Measurements from ENCODE around the gene TRHDE.

Gene TRHDE

DNA sequence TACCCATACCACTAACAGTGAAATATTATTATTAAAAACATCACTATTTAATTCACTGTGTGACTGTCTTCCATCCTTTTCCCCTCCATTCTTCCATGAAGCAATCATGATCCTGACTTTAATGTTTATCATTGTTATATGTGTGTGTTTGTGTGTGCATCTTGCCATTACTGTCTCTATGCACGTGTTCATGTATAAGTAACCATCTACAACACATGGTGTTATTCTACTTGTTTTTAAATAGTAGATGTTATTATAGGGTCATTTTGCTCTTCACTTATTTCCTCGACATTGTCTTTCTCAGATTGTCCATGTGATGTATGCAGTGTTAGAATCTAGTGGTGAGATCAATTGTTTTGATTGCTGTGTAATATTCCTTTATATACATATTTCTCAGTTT is 195.8 kb downstream of the TRHDE start:
- H3K27me3 ChIP-seq (ENCODE audit: control insufficient read depth, insufficient read depth, low read length), result no peaks in the 10 kb centered on the region
- H3K36me3 ChIP-seq (ENCODE audit: control insufficient read depth, insufficient read depth, low read length), result no peaks in the 10 kb centered on the region

DNA sequence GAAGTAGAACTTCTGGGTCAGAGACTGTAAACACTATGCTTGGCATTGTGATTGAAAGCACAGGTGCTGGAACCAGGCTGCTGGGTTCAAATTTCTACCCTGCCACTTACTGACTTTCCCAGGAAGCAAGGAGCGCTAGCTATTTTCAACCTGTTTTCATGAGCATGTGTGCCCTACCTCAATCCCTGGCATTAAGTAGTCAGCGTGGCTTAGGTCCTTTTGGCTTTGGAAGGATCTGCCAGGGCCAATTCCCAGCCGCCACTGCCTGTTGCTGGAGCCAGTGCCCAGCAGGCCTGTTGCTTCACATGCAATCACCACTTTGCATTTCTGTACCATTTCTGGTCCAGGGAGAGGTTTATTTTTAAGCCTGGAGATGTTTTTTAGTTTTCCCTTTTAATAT is 196.3 kb downstream of the TRHDE start:
- H3K9ac ChIP-seq (ENCODE audit: low read depth, low read length), result no peak overlapping the region
- H3K27ac ChIP-seq (ENCODE audit: low read depth, low read length), result no peak overlapping the region
- H3K36me3 ChIP-seq (ENCODE audit: control insufficient read depth, insufficient read depth, low read length), result no peaks in the 10 kb centered on the region
- no peak overlapping the region for H3K4me3 ChIP-seq (ENCODE audit: low read depth, low read length)
- H3K4me1 ChIP-seq (ENCODE audit: control insufficient read depth, insufficient read depth, low read length), result peaks cover 5% of the 10 kb centered on the region
- H3K9me3 ChIP-seq (ENCODE audit: control insufficient read depth, insufficient read depth, low read length), result no peaks in the 10 kb centered on the region
- no peaks in the 10 kb centered on the region for H3K27me3 ChIP-seq (ENCODE audit: control insufficient read depth, insufficient read depth, low read length)

More for the DNA sequence above, 195.8 kb downstream of the TRHDE start:
- peaks cover 5% of the 10 kb centered on the region for H3K4me1 ChIP-seq (ENCODE audit: control insufficient read depth, insufficient read depth, low read length)
- no peaks in the 10 kb centered on the region for H3K9me3 ChIP-seq (ENCODE audit: control insufficient read depth, insufficient read depth, low read length)
- no peak overlapping the region for H3K9ac ChIP-seq (ENCODE audit: low read depth, low read length)
- H3K27ac ChIP-seq (ENCODE audit: low read depth, low read length), result no peak overlapping the region
- H3K4me3 ChIP-seq (ENCODE audit: low read depth, low read length), result no peak overlapping the region

DNA sequence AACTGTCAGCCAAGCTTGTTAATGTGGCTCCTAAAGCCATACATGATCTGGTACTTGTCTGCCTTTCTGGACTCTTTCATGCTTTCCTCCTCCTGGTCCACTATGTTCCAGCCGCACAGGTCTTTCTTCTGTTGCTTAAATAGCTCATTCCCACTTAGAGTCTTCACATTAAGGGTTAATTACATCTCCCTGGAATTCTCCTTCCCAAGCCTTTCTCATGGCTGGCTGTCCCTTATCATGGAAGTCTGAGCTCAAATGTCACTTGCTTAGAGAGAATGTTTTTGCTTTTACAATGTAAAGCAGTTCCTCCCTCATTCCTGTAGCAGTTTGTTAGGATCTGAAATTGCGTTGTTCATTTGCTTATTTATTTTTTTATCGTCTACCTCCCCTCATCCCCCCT is 199.6 kb downstream of the TRHDE start:
- no peak overlapping the region for H3K4me3 ChIP-seq (ENCODE audit: low read depth, low read length)
- H3K36me3 ChIP-seq (ENCODE audit: control insufficient read depth, insufficient read depth, low read length), result no peaks in the 10 kb centered on the region
- H3K27ac ChIP-seq (ENCODE audit: low read depth, low read length), result no peak overlapping the region
- no peak overlapping the region for H3K9ac ChIP-seq (ENCODE audit: low read depth, low read length)
- H3K4me1 ChIP-seq (ENCODE audit: control insufficient read depth, insufficient read depth, low read length), result peaks cover 5% of the 10 kb centered on the region
- H3K27me3 ChIP-seq (ENCODE audit: control insufficient read depth, insufficient read depth, low read length), result no peaks in the 10 kb centered on the region
- no peaks in the 10 kb centered on the region for H3K9me3 ChIP-seq (ENCODE audit: control insufficient read depth, insufficient read depth, low read length)

DNA sequence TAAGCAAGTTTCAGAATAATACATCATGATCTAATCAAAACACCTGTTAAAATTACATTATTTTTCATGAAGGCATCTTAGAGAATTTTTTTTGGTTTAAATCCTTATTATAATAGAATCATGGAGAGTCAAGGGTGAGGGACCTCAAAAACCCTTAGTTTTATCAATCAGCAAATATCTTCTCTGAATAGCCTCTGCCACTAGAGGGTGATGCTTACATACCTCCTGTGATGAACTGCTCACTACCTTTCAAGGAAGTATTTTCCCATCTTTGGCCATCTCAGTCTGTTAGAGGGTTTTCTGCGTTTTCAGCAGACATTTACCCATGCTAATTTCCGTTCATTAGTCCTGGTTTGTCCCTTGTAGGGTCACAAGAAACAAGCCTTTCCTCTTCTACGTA is 200.2 kb downstream of the TRHDE start:
- Histone ChIP-seq H3K9ac (ENCODE audit: low read depth, low read length) (no peak overlapping the region), H3K27me3 (ENCODE audit: control insufficient read depth, insufficient read depth, low read length) (no peaks in the 10 kb centered on the region), H3K9me3 (ENCODE audit: control insufficient read depth, insufficient read depth, low read length) (no peaks in the 10 kb centered on the region), H3K4me3 (ENCODE audit: low read depth, low read length) (no peak overlapping the region), H3K36me3 (ENCODE audit: control insufficient read depth, insufficient read depth, low read length) (no peaks in the 10 kb centered on the region), H3K4me1 (ENCODE audit: control insufficient read depth, insufficient read depth, low read length) (peaks cover 5% of the 10 kb centered on the region), H3K27ac (ENCODE audit: low read depth, low read length) (no peak overlapping the region)

DNA sequence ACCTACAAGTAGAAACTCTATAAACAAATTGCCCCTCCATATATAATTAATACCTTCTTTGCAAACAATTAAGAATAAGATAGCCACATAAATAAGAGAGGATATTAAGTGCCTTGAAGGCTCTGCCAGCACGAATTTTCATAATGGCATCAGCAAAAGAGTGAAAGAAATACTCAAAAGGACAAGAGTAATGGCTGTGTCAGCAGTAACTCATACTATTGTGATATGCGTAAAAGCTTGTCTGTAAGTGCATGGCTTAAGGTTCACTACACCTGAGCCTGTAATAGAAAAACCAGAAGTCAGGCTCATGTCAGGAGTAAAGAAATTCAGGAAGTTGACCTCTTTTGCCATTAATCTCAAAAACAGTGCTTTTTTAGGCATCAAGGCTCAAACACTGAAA is 204.1 kb downstream of the TRHDE start:
- Histone ChIP-seq H3K9ac (ENCODE audit: low read depth, low read length) (no peak overlapping the region), H3K27me3 (ENCODE audit: control insufficient read depth, insufficient read depth, low read length) (no peaks in the 10 kb centered on the region), H3K9me3 (ENCODE audit: control insufficient read depth, insufficient read depth, low read length) (peaks cover 5% of the 10 kb centered on the region; the same call in 1 of the 2 replicates), H3K4me3 (ENCODE audit: low read depth, low read length) (no peak overlapping the region), H3K4me1 (ENCODE audit: control insufficient read depth, insufficient read depth, low read length) (peaks cover 5% of the 10 kb centered on the region), H3K27ac (ENCODE audit: low read depth, low read length) (no peak overlapping the region), H3K36me3 (ENCODE audit: control insufficient read depth, insufficient read depth, low read length) (no peaks in the 10 kb centered on the region)

DNA sequence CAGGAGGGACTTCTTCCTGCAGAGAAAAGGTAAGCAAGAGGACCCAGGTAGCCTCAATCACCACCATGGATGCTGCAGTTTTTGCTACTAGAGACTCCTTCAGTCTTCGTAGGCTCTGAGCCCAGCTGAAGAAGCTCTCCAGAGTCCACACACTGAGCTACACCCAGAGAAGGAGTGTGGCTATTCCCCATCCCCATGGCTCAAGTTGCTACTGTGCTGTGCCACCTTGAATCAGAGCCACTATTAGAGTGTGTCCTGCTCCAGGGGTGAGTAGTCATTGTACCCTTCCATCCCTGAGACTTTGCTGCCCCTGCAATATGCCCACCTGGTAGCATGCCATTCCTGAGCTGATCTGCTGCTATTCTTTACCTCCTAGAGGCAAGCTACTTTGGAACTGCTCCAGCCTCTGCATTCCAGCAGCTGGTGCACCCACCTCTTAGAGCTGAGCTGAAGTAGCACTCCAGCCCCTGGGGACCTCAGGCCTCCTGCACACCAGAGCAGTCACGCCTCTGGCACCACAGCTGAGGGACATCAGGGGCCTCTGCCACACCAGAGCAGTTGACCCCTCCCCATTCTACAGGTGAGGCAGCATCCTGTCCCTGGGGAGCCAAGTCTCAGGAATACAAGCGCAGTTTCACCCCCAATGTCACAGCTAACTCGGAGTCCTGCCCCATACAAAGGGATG is 213.0 kb downstream of the TRHDE start:
- H3K9ac ChIP-seq (ENCODE audit: low read depth, low read length), result no peak overlapping the region
- no peaks in the 10 kb centered on the region for H3K36me3 ChIP-seq (ENCODE audit: control insufficient read depth, insufficient read depth, low read length)

DNA sequence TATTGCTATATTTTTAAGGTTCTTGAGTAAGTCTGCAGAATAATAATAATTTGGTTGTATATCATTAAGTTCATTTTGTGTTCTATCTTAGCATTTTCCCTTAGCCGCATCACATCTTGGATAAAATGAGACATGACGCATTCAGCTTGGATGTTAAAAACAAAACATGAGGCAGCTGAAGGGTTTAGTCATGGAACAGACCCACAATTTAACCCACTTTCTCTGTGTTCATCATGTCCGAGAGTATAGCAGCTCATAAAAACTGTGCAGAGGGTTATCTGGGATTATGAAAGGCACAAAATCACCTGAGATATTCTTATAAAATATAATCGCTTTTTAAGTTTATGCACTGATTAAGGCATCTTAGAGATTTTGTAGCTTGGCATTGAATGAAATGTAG is 219.3 kb downstream of the TRHDE start:
- Histone ChIP-seq H3K4me3 (ENCODE audit: low read depth, low read length) (no peak overlapping the region), H3K9ac (ENCODE audit: low read depth, low read length) (no peak overlapping the region), H3K27me3 (ENCODE audit: control insufficient read depth, insufficient read depth, low read length) (no peaks in the 10 kb centered on the region), H3K27ac (ENCODE audit: low read depth, low read length) (no peak overlapping the region), H3K36me3 (ENCODE audit: control insufficient read depth, insufficient read depth, low read length) (no peaks in the 10 kb centered on the region), H3K9me3 (ENCODE audit: control insufficient read depth, insufficient read depth, low read length) (no peaks in the 10 kb centered on the region), H3K4me1 (ENCODE audit: control insufficient read depth, insufficient read depth, low read length) (no peaks in the 10 kb centered on the region)

More for the DNA sequence above, 213.0 kb downstream of the TRHDE start:
- no peaks in the 10 kb centered on the region for H3K4me1 ChIP-seq (ENCODE audit: control insufficient read depth, insufficient read depth, low read length)
- no peaks in the 10 kb centered on the region for H3K27me3 ChIP-seq (ENCODE audit: control insufficient read depth, insufficient read depth, low read length)
- H3K27ac ChIP-seq (ENCODE audit: low read depth, low read length), result no peak overlapping the region
- H3K4me3 ChIP-seq (ENCODE audit: low read depth, low read length), result no peak overlapping the region
- no peaks in the 10 kb centered on the region for H3K9me3 ChIP-seq (ENCODE audit: control insufficient read depth, insufficient read depth, low read length)

DNA sequence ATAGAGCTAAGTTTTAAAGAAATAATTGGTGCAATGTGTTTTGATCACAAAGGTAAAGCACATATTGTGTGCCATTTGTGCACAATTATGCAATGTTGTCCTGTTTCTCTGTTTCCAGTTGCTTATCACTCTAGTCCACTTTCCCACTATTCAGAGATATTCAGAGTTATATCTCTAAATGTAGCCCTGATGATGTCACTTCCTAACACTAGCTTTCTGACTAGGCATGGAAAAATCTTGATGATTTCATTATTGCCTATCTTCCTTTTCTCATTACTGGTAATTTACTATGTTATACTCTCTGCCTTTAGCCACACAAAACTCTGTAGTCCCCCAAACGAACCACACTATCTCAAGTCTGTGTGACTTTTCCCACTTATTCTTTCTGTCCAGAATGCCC is 221.2 kb downstream of the TRHDE start:
- Histone ChIP-seq H3K9me3 (ENCODE audit: control insufficient read depth, insufficient read depth, low read length) (no peaks in the 10 kb centered on the region), H3K27ac (ENCODE audit: low read depth, low read length) (no peak overlapping the region), H3K4me1 (ENCODE audit: control insufficient read depth, insufficient read depth, low read length) (no peaks in the 10 kb centered on the region), H3K9ac (ENCODE audit: low read depth, low read length) (no peak overlapping the region), H3K27me3 (ENCODE audit: control insufficient read depth, insufficient read depth, low read length) (no peaks in the 10 kb centered on the region), H3K4me3 (ENCODE audit: low read depth, low read length) (no peak overlapping the region), H3K36me3 (ENCODE audit: control insufficient read depth, insufficient read depth, low read length) (no peaks in the 10 kb centered on the region)

DNA sequence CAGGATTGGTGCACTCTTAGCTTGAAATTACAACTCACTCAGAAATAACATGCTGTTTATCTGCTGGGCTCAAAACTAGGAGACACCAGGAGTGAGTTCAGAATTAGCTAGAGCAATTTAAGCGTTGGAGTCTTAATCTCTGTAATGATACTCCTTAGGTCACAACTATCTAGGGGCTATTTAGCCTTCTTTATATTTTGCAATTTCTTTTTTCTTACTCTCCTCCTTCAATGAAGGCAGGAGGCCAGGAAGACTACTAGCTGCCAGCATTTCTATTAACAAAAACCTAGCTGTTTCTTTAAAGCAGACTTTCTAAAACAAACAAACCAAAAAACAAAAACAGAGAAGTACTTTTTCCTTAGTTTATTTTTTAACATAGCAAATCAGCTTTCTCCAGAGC is 226.2 kb downstream of the TRHDE start:
- Histone ChIP-seq H3K4me3 (ENCODE audit: low read depth, low read length) (no peak overlapping the region), H3K4me1 (ENCODE audit: control insufficient read depth, insufficient read depth, low read length) (no peaks in the 10 kb centered on the region), H3K36me3 (ENCODE audit: control insufficient read depth, insufficient read depth, low read length) (no peaks in the 10 kb centered on the region), H3K27me3 (ENCODE audit: control insufficient read depth, insufficient read depth, low read length) (no peaks in the 10 kb centered on the region), H3K27ac (ENCODE audit: low read depth, low read length) (no peak overlapping the region), H3K9me3 (ENCODE audit: control insufficient read depth, insufficient read depth, low read length) (no peaks in the 10 kb centered on the region), H3K9ac (ENCODE audit: low read depth, low read length) (no peak overlapping the region)

DNA sequence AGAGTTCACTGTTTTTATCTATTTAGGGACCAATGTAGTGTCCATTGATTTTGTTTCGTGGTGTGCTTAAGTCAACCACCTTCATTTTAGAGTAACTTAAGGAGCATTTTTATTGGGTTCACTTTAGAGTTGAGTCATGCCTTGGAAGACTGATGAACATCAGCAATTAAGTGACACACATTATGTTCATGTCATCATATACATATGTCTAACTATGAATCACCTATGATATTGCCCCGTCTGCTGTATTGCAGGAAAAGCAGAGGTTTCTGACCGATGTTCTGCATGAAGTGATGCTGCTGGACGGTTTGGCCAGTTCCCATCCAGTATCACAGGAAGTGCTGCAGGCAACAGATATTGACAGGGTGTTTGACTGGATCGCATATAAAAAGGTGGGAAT is 227.1 kb downstream of the TRHDE start:
- Histone ChIP-seq H3K9me3 (ENCODE audit: control insufficient read depth, insufficient read depth, low read length) (no peaks in the 10 kb centered on the region), H3K36me3 (ENCODE audit: control insufficient read depth, insufficient read depth, low read length) (no peaks in the 10 kb centered on the region), H3K4me3 (ENCODE audit: low read depth, low read length) (no peak overlapping the region), H3K27ac (ENCODE audit: low read depth, low read length) (no peak overlapping the region), H3K4me1 (ENCODE audit: control insufficient read depth, insufficient read depth, low read length) (no peaks in the 10 kb centered on the region), H3K9ac (ENCODE audit: low read depth, low read length) (no peak overlapping the region), H3K27me3 (ENCODE audit: control insufficient read depth, insufficient read depth, low read length) (no peaks in the 10 kb centered on the region)

DNA sequence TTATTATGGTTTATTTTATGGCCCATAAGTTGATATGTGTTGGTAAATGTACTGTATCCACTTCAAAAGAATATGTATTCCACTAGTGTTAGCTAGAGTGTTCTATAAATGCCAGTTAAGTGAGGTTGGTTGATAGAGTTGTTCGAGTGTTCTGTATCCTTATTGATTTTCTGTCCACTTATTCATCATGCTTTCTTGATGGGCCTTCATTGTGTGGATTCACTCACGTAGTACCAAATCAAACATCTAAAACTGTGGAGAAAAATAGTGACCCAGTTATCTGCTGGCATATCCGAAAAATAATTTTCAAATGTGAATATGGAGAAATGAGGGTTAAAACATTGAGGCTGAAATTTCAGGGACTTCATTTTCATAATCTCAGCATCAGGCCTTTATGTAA is 230.4 kb downstream of the TRHDE start:
- Histone ChIP-seq H3K4me3 (ENCODE audit: low read depth, low read length) (no peak overlapping the region), H3K27me3 (ENCODE audit: control insufficient read depth, insufficient read depth, low read length) (no peaks in the 10 kb centered on the region), H3K9ac (ENCODE audit: low read depth, low read length) (no peak overlapping the region), H3K27ac (ENCODE audit: low read depth, low read length) (no peak overlapping the region), H3K36me3 (ENCODE audit: control insufficient read depth, insufficient read depth, low read length) (no peaks in the 10 kb centered on the region), H3K9me3 (ENCODE audit: control insufficient read depth, insufficient read depth, low read length) (no peaks in the 10 kb centered on the region), H3K4me1 (ENCODE audit: control insufficient read depth, insufficient read depth, low read length) (no peaks in the 10 kb centered on the region)
